DND-41 (cell line): Measurements from ENCODE around the gene OBSL1.

Source experiments
- ATAC-seq: fragments of 200-7000 bp; cut with Tn5 transposase; 3 replicates; pipeline ENCODE4 v1.9.1; 2021; ENCODE audit warnings: low read depth; ENCODE audit not compliant: insufficient read depth
- DNase-seq: peaks from one replicate; pipeline ENCODE4 v3.0.0-alpha.2; 2020
- H2AFZ ChIP-seq: 2 replicates; pipeline ENCODE4 v1.6.0; 2012; ENCODE audit warnings: low read depth, low read length
- H3K27ac ChIP-seq: 2 replicates; pipeline ENCODE4 v1.5.1; 2012; ENCODE audit warnings: low read length, inconsistent platforms
- H3K27me3 ChIP-seq: fragments of 200-600 bp; sonication (generic); 2 replicates; pipeline ENCODE4 v1.6.0; 2012; ENCODE audit warnings: low read length, mild to moderate bottlenecking, inconsistent platforms; ENCODE audit not compliant: insufficient read depth, poor library complexity
- H3K36me3 ChIP-seq: 2 replicates; pipeline ENCODE4 v1.5.1; 2012; ENCODE audit warnings: low read length, inconsistent platforms; ENCODE audit not compliant: insufficient read depth
- H3K4me1 ChIP-seq: 2 replicates; pipeline ENCODE4 v1.5.1; 2012; ENCODE audit warnings: mild to moderate bottlenecking, low read length; ENCODE audit not compliant: insufficient read depth
- H3K4me2 ChIP-seq: 2 replicates; pipeline ENCODE4 v1.6.0; 2012; ENCODE audit warnings: mild to moderate bottlenecking, moderate library complexity, low read length, inconsistent platforms; ENCODE audit not compliant: insufficient read depth
- H3K4me3 ChIP-seq, 2 experiments: fragments of 200-600 bp in 1 of 2; shearing (Covaris generic) in 1 of 2; 2 replicates each; pipeline ENCODE4 v1.5.1; 2012 to 2016; ENCODE audit warnings: inconsistent platforms in 2 of 2, low read length in 2 of 2, mild to moderate bottlenecking in 2 of 2, low read depth in 1 of 2, moderate library complexity in 1 of 2
- H3K79me2 ChIP-seq: 2 replicates; pipeline ENCODE4 v1.6.0; 2012; ENCODE audit warnings: low read length, inconsistent platforms; ENCODE audit not compliant: insufficient read depth
- H3K9ac ChIP-seq: 2 replicates; pipeline ENCODE4 v1.6.0; 2012; ENCODE audit warnings: low read depth, mild to moderate bottlenecking, inconsistent platforms, low read length, moderate library complexity
- H3K9me3 ChIP-seq: 2 replicates; pipeline ENCODE4 v1.5.1; 2012; ENCODE audit warnings: low read length, moderate library complexity, mild to moderate bottlenecking, inconsistent platforms; ENCODE audit not compliant: insufficient read depth, severe bottlenecking
- H4K20me1 ChIP-seq: 2 replicates; pipeline ENCODE4 v1.6.0; 2012; ENCODE audit warnings: low read length; ENCODE audit not compliant: insufficient read depth
- CTCF ChIP-seq: IDR thresholded peaks from 2 replicates; pipeline ENCODE4 v1.5.1; 2012; ENCODE audit warnings: borderline replicate concordance, low read length, moderate library complexity, mild to moderate bottlenecking; ENCODE audit not compliant: poor library complexity, severe bottlenecking; ENCODE audit errors: extremely low read depth
- EZH2 ChIP-seq: IDR thresholded peaks from 3 replicates; pipeline ENCODE4 v1.6.1; 2012; ENCODE audit warnings: borderline replicate concordance, low read depth, mild to moderate bottlenecking, moderate library complexity, low read length, inconsistent platforms; ENCODE audit not compliant: severe bottlenecking

Gene OBSL1

DNA sequence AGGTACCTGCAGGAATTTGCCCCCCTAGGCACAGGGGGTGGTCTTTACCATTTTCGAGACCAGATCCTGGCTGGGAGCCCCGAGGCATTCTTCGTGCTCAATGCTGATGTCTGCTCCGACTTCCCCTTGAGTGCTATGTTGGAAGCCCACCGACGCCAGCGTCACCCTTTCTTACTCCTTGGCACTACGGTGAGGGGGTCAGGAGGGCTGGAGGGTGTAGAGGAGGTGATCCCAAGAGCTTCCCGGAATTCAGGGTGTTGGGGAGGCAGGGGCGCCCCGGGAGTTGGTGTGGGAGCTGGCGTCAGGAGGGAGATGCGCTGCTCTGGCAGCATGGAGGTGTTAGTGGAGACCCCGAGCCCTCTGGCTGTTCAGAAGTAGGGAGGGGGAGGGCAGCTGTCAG, 69.5 kb downstream of the OBSL1 start:
- no peaks in the 10 kb centered on the region for H3K9me3 ChIP-seq
- H3K36me3 ChIP-seq: peaks cover 25% of the 10 kb centered on the region
- peaks cover 24% of the 10 kb centered on the region for H3K4me1 ChIP-seq
- H3K4me3 ChIP-seq: no peak overlapping the region
- H3K9ac ChIP-seq: no peak overlapping the region
- H3K27ac ChIP-seq: no peak overlapping the region
- H3K27me3 ChIP-seq: no peaks in the 10 kb centered on the region
- no peaks in the 10 kb centered on the region for H4K20me1 ChIP-seq
- TF ChIP-seq EZH2 (no peak), CTCF (no peak)
- no peak for ATAC-seq
- no peak for DNase-seq
- no peak overlapping the region for H2AFZ ChIP-seq
- H3K79me2 ChIP-seq: peaks cover 7% of the 10 kb centered on the region; the same call in 1 of the 2 replicates
- no peak overlapping the region for H3K4me2 ChIP-seq
